Muscle layer of duodenum (tissue), 2 donors: ENCODE results near the gene ROGDI.

ENCODE experiments used
- H3K27ac ChIP-seq: one replicate; pipeline ENCODE4 v1.7.0; 2013; ENCODE audit warnings: mild to moderate bottlenecking, low read length
- H3K27me3 ChIP-seq: one replicate; pipeline ENCODE4 v1.7.0; 2013; ENCODE audit warnings: low read depth, mild to moderate bottlenecking, control low read depth, low read length
- H3K36me3 ChIP-seq, 2 donors: one replicate each; pipeline ENCODE4 v1.7.0; 2013; ENCODE audit warnings: low read length in 2 of 2, control low read depth in 1 of 2, mild to moderate bottlenecking in 1 of 2; ENCODE audit not compliant: insufficient read depth in 2 of 2, control insufficient read depth in 1 of 2
- H3K4me1 ChIP-seq, 2 donors: one replicate each; pipeline ENCODE4 v1.7.0; 2013; ENCODE audit warnings: low read length in 2 of 2, mild to moderate bottlenecking in 2 of 2, control low read depth in 1 of 2, moderate library complexity in 1 of 2; ENCODE audit not compliant: insufficient read depth in 2 of 2, control insufficient read depth in 1 of 2
- H3K4me3 ChIP-seq, 2 donors: one replicate each; pipeline ENCODE4 v1.7.0; 2013; ENCODE audit warnings: low read length in 2 of 2, low read depth in 1 of 2, mild to moderate bottlenecking in 1 of 2
- H3K9me3 ChIP-seq, 2 donors: one replicate each; pipeline ENCODE4 v1.7.0; 2013; ENCODE audit warnings: low read length in 2 of 2, control low read depth in 1 of 2, mild to moderate bottlenecking in 1 of 2; ENCODE audit not compliant: control insufficient read depth in 1 of 2
- donor health status: healthy.

The ROGDI gene

DNA sequence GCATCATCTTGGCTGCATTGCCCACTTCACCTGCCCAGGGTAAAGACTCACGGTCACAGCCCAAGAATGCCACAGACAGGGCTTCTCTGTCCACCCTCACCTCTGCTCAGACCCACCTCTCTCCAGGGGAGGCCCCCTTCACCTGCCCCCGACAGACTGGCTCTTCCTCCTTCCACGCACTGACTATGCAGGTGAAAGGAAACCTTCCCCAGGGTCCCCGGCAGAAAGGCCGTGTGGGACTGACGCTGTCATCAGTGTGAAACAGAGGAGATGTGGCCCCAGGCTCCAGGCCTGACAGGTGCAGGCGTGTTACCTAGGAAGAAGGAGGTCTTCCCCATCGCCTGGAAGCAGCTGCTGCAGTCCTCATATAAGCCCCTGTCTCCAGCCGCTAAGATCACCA lies 9.3 kb upstream of the ROGDI start:
- H3K27me3 ChIP-seq, result no peaks in the 10 kb centered on the region
- H3K4me1 ChIP-seq, result peaks cover 8 to 17% of the 10 kb centered on the region in 2 donors
- no peak overlapping the region for H3K27ac ChIP-seq
- H3K9me3 ChIP-seq, result no peaks in the 10 kb centered on the region
- peaks cover 30 to 62% of the 10 kb centered on the region in 2 donors for H3K36me3 ChIP-seq
- H3K4me3 ChIP-seq, result no peak overlapping the region

DNA sequence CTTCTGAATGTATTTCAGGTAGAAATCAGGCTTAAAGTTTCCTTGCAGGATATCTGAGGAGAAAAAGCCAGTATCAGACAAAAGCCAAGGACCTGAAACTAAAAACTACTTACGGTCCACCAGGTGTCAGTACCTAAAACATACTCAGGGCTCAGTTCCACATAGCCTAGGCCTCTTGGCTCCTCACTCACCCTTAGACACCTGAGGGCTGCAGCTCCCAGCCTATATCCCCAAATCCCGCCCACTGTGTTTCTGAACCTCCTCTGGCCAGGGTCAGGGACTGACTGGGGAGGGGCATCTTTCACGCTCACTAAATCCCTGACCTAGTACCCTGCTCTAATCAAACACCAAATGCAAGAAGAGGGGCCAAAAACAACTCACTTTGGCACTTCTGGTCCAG lies 8.8 kb upstream of the ROGDI start:
- Histone ChIP-seq H3K27me3 (no peaks in the 10 kb centered on the region), H3K9me3 (no peaks in the 10 kb centered on the region), H3K36me3 (peaks cover 30 to 61% of the 10 kb centered on the region in 2 donors), H3K4me3 (no peak overlapping the region), H3K27ac (no peak overlapping the region), H3K4me1 (peaks cover 8 to 17% of the 10 kb centered on the region in 2 donors)

DNA sequence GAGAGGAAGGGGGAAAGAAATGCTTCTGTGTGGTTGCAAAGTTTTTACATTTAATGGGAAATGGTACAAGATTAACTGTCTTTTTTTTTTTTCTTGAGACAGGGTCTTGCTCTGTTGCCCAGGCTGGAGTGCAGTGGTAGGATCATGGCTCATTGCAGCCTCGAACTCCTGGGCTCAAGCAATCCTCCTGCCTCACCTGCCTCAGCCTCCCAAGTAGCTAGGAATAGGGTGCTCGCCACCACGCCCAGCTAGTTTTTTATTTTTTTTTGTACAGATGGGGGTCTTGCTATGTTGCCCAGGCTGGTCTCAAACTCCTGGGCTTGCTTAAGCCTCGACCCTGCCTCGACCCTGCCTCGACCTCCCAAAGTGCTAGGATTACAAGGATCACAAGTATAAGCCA lies 3.8 kb upstream of the ROGDI start:
- Histone ChIP-seq H3K36me3 (peaks cover 1 to 45% of the 10 kb centered on the region in 2 donors), H3K4me3 (no peak overlapping the region), H3K4me1 (peaks cover 0 to 29% of the 10 kb centered on the region in 2 donors), H3K9me3 (no peaks in the 10 kb centered on the region), H3K27ac (no peak overlapping the region), H3K27me3 (no peaks in the 10 kb centered on the region)

DNA sequence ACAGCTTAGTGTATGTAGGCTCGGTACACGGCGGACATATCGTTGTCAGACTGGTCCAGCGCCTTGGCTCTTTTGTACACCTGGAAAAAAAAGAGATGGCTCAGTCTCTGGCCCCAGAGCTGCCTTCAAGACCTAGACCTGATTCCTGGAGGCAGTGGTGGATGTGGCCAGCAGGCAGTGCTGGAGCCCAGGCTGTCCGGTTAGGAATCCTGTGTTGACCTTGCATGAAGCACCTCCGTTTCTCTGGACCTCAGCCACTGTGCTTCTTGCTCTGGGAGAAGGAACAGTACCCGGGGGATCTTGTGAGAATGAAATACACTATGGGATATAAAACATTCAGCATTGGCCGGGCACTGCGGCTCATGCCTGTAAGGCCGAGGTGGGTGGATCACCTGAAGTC lies 2.8 kb upstream of the ROGDI start:
- H3K4me1 ChIP-seq, result peaks cover 0 to 40% of the 10 kb centered on the region in 2 donors
- H3K4me3 ChIP-seq, result no peak overlapping the region
- peaks cover 0 to 41% of the 10 kb centered on the region in 2 donors for H3K36me3 ChIP-seq
- no peaks in the 10 kb centered on the region for H3K9me3 ChIP-seq
- H3K27ac ChIP-seq, result no peak overlapping the region
- no peaks in the 10 kb centered on the region for H3K27me3 ChIP-seq

DNA sequence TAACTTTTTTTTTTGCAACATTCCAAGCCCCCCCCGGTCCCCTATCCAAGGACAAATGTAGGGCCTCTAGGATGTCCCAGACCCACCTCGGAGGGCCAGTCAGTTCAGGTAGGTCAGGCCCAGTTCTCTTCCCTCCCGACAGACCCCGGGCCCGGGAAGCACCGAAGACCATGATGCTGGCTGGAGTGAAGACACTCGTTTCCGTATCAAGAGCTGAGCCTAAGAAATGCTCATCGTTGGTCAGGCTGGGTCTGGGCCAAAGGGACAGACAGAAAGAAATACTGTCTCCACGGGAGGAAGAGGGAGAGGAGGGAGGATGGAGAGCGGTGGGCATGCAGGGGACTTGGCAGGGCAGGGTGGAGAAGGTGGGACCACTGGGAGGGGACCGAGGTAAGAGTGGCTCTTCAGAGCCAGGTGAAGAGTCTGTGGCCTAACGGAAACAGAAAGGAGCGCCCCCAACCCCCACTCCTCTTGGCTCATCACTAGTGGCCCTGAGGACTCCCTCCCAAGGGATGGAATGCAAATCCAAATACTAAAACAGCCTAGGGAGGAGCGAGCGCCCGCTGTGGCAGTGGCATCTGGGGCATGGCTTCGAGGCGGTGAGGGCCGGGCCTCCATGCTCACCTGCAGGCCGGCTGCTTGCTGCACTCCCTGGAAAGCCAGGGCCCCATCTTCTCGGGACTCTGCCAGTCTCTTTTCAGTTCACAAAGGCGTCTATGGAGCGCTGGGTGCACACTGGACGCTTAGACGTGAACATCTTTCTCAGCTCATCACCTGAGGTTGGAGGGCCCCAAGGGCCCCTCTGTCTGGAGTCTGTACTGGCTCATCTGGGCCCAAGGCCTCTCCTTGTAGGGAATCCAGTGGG lies 1.7 kb upstream of the ROGDI start:
- Histone ChIP-seq H3K27ac (no peak overlapping the region), H3K36me3 (peaks cover 2 to 44% of the 10 kb centered on the region in 2 donors)

DNA sequence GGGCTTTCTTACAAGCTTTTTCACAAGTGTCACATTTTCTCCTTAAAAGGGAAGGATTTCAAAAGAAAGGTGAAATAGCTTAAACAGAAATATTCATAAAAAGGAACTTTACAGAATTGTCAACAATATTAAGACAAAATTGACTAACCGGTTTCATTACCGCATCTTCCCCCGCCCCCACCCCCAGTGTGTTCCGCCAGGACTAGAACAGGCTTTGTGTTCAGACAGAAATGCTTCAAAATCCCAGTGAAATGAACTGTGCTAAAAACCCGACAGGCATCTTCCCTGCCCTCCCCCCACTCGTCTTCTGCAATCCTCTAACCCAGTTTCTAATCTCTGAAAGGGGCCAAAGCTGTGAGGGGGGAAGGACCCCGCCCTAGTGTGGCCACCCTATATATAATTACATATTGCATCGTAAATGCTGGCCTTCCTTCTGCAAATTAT lies 990 bp upstream of the ROGDI start:
- H3K27ac ChIP-seq, result peak overlapping the region; percentile 14
- H3K27me3 ChIP-seq, result no peaks in the 10 kb centered on the region
- H3K4me3 ChIP-seq, result peak overlapping the region; percentile 64 to 95
- peaks cover 7 to 46% of the 10 kb centered on the region in 2 donors for H3K36me3 ChIP-seq
- H3K9me3 ChIP-seq, result no peaks in the 10 kb centered on the region
- peaks cover 0 to 40% of the 10 kb centered on the region in 2 donors for H3K4me1 ChIP-seq

More for the DNA sequence above, 1.7 kb upstream of the ROGDI start:
- H3K4me3 ChIP-seq, result no peak overlapping the region
- peaks cover 0 to 40% of the 10 kb centered on the region in 2 donors for H3K4me1 ChIP-seq
- H3K9me3 ChIP-seq, result no peaks in the 10 kb centered on the region
- H3K27me3 ChIP-seq, result no peaks in the 10 kb centered on the region

DNA sequence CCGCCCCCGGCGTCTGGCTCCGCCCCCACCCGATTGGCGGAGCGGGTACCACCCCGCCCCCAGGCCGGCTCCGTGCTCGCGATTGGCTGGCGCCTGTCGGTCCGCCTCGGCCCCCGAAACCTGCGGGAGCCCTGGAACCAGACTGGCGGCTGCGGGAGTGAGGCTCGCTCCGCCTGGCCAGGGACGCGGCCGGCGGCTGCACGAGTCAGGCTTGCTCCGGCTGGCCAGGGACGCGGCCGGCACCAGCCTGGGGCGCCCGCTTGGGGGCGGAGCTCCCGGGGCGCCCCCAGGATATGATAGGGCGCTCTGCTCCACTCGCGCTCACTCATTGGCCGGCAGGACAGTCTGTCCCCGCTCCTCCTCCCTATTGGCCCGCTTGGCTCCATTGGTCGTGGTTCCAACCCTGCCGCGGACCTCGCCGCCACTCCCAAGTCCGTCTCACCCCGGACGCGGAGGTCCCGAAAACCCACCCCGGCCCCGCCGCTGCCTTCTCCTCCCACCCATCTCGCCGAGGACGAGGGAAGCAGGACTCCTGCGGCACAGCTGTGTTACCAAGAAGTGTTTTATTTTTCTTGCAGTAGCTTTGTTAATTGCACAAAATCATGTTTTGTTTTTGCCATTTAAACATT lies 340 bp upstream of the ROGDI start:
- no peaks in the 10 kb centered on the region for H3K9me3 ChIP-seq
- peaks cover 0 to 40% of the 10 kb centered on the region in 2 donors for H3K4me1 ChIP-seq
- H3K27me3 ChIP-seq, result no peaks in the 10 kb centered on the region
- H3K36me3 ChIP-seq, result peaks cover 7 to 51% of the 10 kb centered on the region in 2 donors
- peak overlapping the region; percentile 14 for H3K27ac ChIP-seq
- peak overlapping the region; percentile 64 to 95 for H3K4me3 ChIP-seq

DNA sequence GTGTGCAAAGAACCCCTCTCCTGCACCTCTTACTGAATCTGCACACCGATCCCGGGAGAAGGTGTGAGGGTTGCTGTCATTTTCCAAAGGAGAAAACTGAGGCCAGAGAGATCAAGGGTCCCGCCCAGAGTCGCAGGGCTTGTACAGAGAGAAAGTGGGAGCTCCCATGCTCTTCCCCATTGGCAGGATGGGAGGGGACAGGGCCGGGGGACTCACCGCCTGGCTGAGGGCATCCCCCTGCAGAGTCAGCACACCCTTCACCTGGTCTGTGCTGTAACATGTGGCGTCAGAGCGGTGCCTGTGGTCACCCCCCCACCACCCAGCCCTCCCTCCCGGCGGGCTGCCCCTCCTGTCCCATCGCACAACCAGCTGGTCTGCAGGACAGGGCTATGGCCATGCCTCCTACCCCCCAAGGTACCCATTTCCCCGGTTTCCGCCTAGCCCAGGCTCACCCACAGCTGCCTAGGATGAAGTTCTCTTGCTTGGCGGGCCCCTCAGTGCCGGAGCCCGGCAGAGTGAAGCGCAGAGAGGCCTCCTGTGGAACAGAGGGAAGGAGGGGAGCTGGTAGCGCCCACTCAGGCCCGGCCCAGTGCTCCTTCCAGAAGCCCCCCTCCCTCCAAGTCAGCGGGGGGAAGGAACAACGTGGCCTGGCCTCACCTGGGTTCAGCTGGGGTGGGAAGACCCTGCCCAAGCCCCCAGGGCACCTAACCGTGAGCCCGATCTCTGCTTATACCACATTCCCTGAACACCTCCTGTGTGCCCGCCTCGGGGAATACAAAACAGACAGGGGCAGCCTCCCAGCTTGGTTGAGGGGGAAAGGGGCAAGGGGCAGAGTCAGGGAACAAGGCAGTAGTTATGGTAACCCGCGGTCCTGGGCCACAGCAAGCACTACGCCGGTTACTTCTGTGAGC lies 1.1 kb downstream of the ROGDI start:
- Histone ChIP-seq H3K27me3 (no peaks in the 10 kb centered on the region), H3K4me3 (peak overlapping the region; percentile 68 to 95), H3K36me3 (peaks cover 7 to 51% of the 10 kb centered on the region in 2 donors), H3K9me3 (no peaks in the 10 kb centered on the region), H3K27ac (peak overlapping the region; percentile 72), H3K4me1 (peaks cover 0 to 40% of the 10 kb centered on the region in 2 donors)

DNA sequence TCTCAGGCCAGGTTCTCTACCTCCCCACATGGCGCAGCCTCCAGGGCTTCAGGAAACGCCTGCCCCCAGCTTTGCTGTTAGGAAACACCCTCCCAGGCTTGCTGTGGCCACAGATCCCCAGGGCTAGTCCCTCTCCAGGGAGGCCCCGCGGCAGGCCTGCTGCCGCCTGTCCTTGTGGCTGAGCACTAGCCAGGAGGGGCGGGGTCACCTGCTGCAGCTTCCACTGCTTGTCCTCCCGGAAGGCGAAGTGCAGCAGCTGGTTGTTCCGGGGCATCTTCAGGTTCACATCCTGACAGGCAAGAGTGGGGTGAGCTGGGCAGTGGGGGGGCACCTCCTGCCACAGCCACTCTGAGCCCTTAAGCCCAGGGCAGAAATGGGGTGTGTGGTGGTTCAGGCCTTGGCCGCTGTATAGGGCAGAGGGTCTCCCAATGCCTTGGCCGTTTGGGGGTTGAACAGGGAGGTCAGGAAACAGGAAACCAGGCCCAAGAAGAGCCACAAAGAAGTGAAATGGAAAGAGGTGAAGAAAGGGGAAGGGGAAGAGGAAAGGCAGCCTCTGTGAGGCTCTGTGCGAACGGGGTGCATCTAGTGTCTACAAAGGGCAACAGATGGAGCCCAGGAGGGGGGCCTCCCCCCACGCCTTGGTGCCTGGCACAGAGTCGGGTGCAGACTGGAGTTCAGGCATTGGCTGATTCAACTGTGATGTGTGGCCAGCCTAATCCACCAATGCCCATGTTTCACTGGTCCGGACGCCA lies 2.0 kb downstream of the ROGDI start:
- Histone ChIP-seq H3K27me3 (no peaks in the 10 kb centered on the region), H3K9me3 (no peaks in the 10 kb centered on the region), H3K4me3 (peak overlapping the region; percentile 21 to 24), H3K27ac (no peak overlapping the region), H3K4me1 (peaks cover 0 to 40% of the 10 kb centered on the region in 2 donors), H3K36me3 (peaks cover 7 to 57% of the 10 kb centered on the region in 2 donors)

DNA sequence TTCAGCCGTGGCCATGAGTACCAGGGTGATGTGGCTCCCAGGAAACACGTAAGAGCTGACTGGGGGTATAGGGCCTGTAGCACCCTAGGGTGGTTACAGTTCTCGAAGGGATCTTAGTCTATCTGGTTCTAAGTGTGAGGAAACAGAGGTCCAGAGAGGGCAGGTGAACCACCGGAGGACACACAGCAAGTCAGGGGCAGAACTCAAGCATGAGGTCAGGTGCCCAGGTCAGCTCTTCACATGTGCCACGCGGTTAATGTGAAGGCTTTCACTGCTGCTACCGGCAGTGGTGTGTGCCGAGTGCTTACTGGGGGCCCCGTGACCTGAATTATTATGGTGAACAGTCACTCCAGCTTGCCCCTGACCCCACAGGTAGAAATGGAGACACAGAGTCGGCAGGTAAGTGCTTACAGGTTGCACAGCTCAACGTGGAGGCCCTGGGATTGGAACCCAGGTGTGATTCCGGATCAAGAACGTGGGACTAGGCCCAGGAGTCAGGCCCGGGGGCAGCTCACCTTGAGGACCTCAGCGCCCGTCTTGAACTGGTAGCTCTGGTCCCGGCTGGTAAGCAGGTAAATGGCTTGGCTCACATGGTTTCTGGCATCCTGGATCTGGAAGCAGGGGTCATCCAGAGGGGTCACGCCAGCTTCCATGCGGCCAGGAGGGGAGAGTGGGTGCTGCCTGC lies 3.1 kb downstream of the ROGDI start:
- Histone ChIP-seq H3K27me3 (no peaks in the 10 kb centered on the region), H3K4me1 (peaks cover 0 to 30% of the 10 kb centered on the region in 2 donors), H3K9me3 (no peaks in the 10 kb centered on the region), H3K27ac (no peak overlapping the region), H3K4me3 (no peak overlapping the region), H3K36me3 (peaks cover 7 to 47% of the 10 kb centered on the region in 2 donors)
